ENCODE results near the gene DESI1. TPM values are rescaled to one million over a fixed set of nuclear protein-coding genes. Genes with fewer than 3 reads are reported as not detected.
A peak's percentile ranks its signal among the peaks of the same experiment; 100 is the strongest.
"Not testable (repeated sequence)": the region's sequence is repeated elsewhere in the genome, so short reads cannot be mapped to it uniquely, and the experiment has no call there.

Gene DESI1
- total and polyA plus RNA-seq, 8 donors, result 21.8 to 42.9 (median 27.1) TPM

- intact Hi-C loops (cut with DNase I), result no loop called here
- Histone ChIP-seq H3K9me3 (no peaks in the 10 kb centered on the region), H3K4me3 (peak overlapping the region in 1 of 2 donors; percentile 6), H3K27me3 (peaks cover 0 to 49% of the 10 kb centered on the region in 2 donors), H3K27ac (no peak overlapping the region), H3K4me1 (peaks cover 0 to 2% of the 10 kb centered on the region in 2 donors), H3K36me3 (no peaks in the 10 kb centered on the region)
- no peak for TF ChIP-seq CTCF (IDR thresholded peaks at IDR 0.05)
- DNase-seq, result no peak
- no peak for ATAC-seq
Observed at GRCh38 chr22:41561788-41562187, 59.1 kb downstream of the DESI1 start.

DNA sequence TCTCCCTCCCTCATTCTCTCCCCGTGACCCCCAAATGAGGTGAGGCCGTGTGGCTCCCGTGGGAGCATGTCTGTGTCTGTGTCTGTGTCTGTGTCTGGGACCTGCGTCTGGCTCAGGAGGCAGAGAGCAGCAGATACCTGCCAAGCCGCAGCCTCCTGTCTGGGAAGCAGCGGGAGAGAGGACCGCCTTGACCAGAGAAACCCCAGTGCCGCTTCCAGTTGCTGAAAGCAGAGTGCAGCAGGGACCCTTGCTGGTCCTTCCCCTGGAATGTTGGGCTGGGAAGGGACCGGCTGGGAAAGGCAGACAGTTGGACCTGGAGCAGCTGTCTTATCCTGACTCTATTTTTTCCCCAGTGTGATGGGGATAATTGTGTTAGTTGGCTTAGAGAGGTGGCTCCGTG, 59.5 kb downstream of the DESI1 start:
- peak in 1 of 4 donors; percentile 38 for DNase-seq
- no peak for TF ChIP-seq CTCF (IDR thresholded peaks at IDR 0.05)
- Histone ChIP-seq H3K4me1 (peaks cover 0 to 2% of the 10 kb centered on the region in 2 donors), H3K9me3 (no peaks in the 10 kb centered on the region), H3K4me3 (peak overlapping the region; percentile 6 to 11), H3K27ac (peak overlapping the region in 1 of 2 donors; percentile 48), H3K27me3 (peaks cover 0 to 49% of the 10 kb centered on the region in 2 donors), H3K36me3 (no peaks in the 10 kb centered on the region)
- intact Hi-C loops (cut with DNase I), result no loop called here
- no peak for ATAC-seq

DNA sequence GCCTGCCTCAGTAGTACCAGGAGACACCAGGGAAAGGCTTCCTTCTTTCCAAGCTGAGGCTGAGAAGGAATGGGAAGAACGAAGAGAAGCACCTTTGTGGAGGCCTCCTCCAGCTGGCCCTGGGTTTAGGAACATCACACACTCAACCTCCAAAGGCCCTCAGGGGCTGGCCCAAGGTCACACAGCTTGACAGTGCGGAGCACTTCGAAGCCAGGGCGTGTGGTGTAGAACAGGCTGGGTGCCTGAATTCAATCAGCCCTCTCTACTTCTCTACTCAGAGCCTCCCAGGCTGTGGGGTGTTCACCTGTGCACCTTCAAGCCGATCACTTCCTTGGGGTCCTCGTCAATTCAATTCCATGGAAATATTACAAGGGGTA, 60.8 kb downstream of the DESI1 start:
- Histone ChIP-seq H3K27ac (peak overlapping the region in 1 of 2 donors; percentile 48), H3K27me3 (peaks cover 0 to 49% of the 10 kb centered on the region in 2 donors), H3K9me3 (no peaks in the 10 kb centered on the region), H3K4me1 (peaks cover 0 to 2% of the 10 kb centered on the region in 2 donors), H3K4me3 (no peak overlapping the region), H3K36me3 (no peaks in the 10 kb centered on the region)
- ATAC-seq (no peak), DNase-seq (no peak)
- intact Hi-C loops (cut with DNase I), result no loop called here
- TF ChIP-seq CTCF (IDR thresholded peaks at IDR 0.05), result no peak

DNA sequence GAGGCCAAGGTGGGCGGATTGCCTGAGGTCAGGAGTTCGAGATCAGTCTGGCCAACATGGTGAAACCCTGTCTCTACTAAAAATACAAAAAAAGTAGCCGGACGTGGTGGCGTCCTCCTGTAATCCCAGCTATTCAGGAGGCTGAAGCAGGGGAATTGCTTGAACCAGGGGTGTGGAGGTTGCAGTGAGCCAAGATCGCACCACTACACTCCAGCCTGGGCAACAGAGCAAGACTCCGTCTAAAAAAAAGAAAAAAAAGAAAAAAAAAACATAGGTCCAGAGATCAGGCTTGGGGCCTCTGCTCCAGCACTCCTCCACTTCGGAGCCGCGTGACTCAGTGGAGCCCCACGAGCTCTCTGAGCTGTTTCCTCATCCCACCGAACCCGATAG, 62.6 kb downstream of the DESI1 start:
- H3K4me3 ChIP-seq; DNase-seq; intact Hi-C loops (cut with DNase I); H3K9me3 ChIP-seq; H3K36me3 ChIP-seq; ATAC-seq; H3K4me1 ChIP-seq: not testable (repeated sequence)
- Histone ChIP-seq H3K27ac (peak overlapping the region in 1 of 2 donors; percentile 73), H3K27me3 (peaks cover 0 to 49% of the 10 kb centered on the region in 2 donors)

DNA sequence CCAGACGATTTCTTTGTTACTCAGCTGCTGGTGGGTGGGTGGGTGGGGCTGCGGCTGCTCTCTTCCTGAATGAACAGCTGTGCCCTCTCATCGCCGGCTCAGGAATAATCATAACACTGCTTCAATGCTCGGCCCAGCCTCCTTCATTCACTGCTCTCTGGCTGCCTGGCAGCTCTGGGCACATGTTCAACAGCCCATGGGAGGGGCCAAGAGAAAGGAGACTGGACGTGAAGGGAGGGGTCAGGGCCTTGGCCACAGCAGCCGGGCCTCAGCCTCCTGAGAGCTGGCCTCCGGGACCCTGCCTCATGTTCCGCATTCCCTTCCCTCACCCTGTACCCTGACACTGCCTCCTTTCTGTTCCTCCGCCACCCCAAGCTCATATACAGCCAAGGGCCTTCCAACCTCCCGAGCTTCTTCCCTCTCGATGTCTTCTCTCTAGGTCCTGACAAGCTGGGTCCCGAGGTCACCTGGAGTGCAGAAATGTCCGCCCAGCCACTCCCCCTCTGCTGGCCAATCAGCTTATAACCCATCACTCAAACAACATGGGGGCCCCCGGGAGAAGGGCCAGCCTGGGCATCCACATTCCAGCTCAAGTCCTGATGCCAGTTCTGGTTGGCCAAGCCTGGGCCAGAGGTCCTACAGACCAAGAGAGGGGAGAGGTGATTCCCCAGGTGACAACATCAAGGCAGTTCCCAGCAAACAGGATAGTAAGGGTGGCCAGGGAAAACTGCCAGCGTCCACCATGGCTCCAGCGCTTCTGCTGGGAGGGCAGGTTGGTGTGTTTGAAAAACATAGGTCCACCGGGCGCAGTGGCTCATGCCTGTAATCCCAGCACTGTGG, 63.2 kb downstream of the DESI1 start:
- intact Hi-C loops (cut with DNase I), result no loop called here
- no peaks in the 10 kb centered on the region for H3K4me1 ChIP-seq
- H3K27ac ChIP-seq, result peak overlapping the region; percentile 51 to 73
- H3K36me3 ChIP-seq, result no peaks in the 10 kb centered on the region
- DNase-seq, result peak in 3 of 4 donors; percentile 83 to 97 (median 96)
- H3K4me3 ChIP-seq, result no peak overlapping the region
- peak; percentile 86 for ATAC-seq
- TF ChIP-seq CTCF (IDR thresholded peaks at IDR 0.05), result no peak
- no peaks in the 10 kb centered on the region for H3K9me3 ChIP-seq
- H3K27me3 ChIP-seq, result peaks cover 0 to 49% of the 10 kb centered on the region in 2 donors
